ENCODE data around the gene CYP2D6.
"Not testable (repeated sequence)": the region's sequence is repeated elsewhere in the genome, so short reads cannot be mapped to it uniquely, and the experiment has no call there.

The CYP2D6 gene

DNA sequence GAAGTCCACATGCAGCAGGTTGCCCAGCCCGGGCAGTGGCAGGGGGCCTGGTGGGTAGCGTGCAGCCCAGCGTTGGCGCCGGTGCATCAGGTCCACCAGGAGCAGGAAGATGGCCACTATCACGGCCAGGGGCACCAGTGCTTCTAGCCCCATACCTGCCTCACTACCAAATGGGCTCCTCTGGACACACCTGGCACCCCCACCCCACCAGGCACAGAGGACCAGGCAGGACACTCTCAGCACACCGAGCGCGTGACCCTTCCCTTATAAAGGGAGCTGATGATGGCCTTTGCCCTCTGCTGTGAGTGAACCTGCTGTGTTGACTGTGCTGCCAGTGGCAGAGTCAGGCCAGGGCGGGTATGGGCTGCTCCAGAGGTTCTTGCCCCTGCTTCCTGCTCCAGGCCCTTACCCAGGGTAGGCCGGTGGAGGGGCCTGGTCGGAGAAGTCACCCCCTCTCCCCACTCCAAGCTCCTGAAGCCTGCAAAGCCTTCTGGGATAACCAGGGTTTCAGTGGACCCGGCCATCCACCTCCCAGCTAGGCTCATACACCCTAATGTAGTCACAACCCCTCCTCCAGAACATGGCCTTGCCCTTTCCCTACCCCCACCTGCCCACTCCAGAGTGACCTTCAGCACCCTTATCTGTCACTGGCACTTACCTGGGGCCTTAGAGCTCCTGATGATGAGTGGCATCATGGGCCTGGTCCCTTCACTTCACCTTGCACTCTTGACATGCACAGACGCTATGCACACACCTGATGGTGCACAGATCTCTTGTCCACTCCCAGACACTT, at the start of gene CYP2D6:
Gene CYP2D6, minus strand, starts transcription at position 172 of the 793 bp plus-strand sequence. Its CDS starts 19 bp downstream, at position 153.
- 0 out of 3 replicates have a peak, but pooled peaks have one; percentile 8 for ATAC-seq (ENCODE audit: low read depth)
- not testable (repeated sequence) for DNase-seq (ENCODE audit: low spot score)

GRCh38 chr22:42179616-42180015, 49.0 kb upstream of the CYP2D6 start:
- H3K27ac ChIP-seq (ENCODE audit: poor library complexity, severe bottlenecking) = no peak overlapping the region
- no peak overlapping the region for H3K4me3 ChIP-seq (ENCODE audit: severe bottlenecking)
- no peaks in the 10 kb centered on the region for H3K9me3 ChIP-seq (ENCODE audit: severe bottlenecking)
- no peaks in the 10 kb centered on the region for H3K27me3 ChIP-seq (ENCODE audit: insufficient read depth, poor library complexity, severe bottlenecking)
- H3K36me3 ChIP-seq (ENCODE audit: low read depth) = peaks cover 26% of the 10 kb centered on the region
- H3K4me1 ChIP-seq (ENCODE audit: insufficient read depth, poor library complexity, severe bottlenecking) = no peaks in the 10 kb centered on the region
- ATAC-seq (ENCODE audit: low read depth) (no peak), DNase-seq (ENCODE audit: low spot score) (no peak)
- TF ChIP-seq CTCF (IDR thresholded peaks at IDR 0.05; ENCODE audit: poor library complexity, severe bottlenecking) = no peak

More for the DNA sequence above, at the start of gene CYP2D6:
- not testable (repeated sequence) for H3K9me3 ChIP-seq (ENCODE audit: severe bottlenecking); H3K36me3 ChIP-seq (ENCODE audit: low read depth); H3K27ac ChIP-seq (ENCODE audit: poor library complexity, severe bottlenecking); H3K4me3 ChIP-seq (ENCODE audit: severe bottlenecking); H3K27me3 ChIP-seq (ENCODE audit: insufficient read depth, poor library complexity, severe bottlenecking); H3K4me1 ChIP-seq (ENCODE audit: insufficient read depth, poor library complexity, severe bottlenecking)

DNA sequence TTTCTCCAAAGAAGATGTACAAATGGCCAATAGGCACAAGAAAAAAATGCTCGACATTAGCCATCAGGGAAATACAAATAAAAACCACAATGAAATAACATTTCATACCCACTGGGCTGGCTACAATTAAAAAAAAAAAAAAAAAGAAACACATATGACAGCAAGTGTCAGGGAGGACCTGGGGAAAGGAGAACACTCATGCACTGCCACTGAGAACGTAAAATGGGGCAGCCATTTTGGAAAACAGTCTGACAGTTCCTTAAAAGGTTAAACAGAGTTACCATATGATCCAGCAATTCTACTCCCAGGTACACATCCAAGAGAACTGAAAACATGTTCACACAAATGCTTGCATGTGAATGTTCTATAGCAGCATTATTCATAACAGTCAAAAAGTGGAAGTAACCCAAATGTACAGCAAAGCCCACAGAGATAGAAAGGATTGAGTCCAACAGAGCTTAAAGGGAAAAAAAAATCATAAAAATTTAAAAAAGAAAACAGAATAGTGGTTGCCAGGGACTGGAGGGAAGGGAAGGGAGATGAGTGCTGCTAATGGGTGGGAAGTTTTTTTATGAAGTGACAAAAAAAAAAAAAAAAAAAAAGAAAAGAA, 48.4 kb upstream of the CYP2D6 start:
- Histone ChIP-seq H3K27me3 (ENCODE audit: insufficient read depth, poor library complexity, severe bottlenecking) (no peaks in the 10 kb centered on the region), H3K27ac (ENCODE audit: poor library complexity, severe bottlenecking) (no peak overlapping the region), H3K4me3 (ENCODE audit: severe bottlenecking) (no peak overlapping the region), H3K9me3 (ENCODE audit: severe bottlenecking) (no peaks in the 10 kb centered on the region), H3K36me3 (ENCODE audit: low read depth) (peaks cover 22% of the 10 kb centered on the region), H3K4me1 (ENCODE audit: insufficient read depth, poor library complexity, severe bottlenecking) (no peaks in the 10 kb centered on the region)
- no peak for ATAC-seq (ENCODE audit: low read depth)
- TF ChIP-seq CTCF (IDR thresholded peaks at IDR 0.05; ENCODE audit: poor library complexity, severe bottlenecking) = no peak
- no peak for DNase-seq (ENCODE audit: low spot score)

- no peaks in the 10 kb centered on the region for H3K9me3 ChIP-seq (ENCODE audit: severe bottlenecking)
- H3K4me3 ChIP-seq (ENCODE audit: severe bottlenecking) = no peak overlapping the region
- H3K36me3 ChIP-seq (ENCODE audit: low read depth) = peaks cover 22% of the 10 kb centered on the region
- H3K4me1 ChIP-seq (ENCODE audit: insufficient read depth, poor library complexity, severe bottlenecking) = no peaks in the 10 kb centered on the region
- H3K27ac ChIP-seq (ENCODE audit: poor library complexity, severe bottlenecking) = no peak overlapping the region
- TF ChIP-seq CTCF (IDR thresholded peaks at IDR 0.05; ENCODE audit: poor library complexity, severe bottlenecking) = no peak
- H3K27me3 ChIP-seq (ENCODE audit: insufficient read depth, poor library complexity, severe bottlenecking) = no peaks in the 10 kb centered on the region
- DNase-seq (ENCODE audit: low spot score) = no peak
- ATAC-seq (ENCODE audit: low read depth) = no peak
Observed at GRCh38 chr22:42177891-42178336, 47.3 kb upstream of the CYP2D6 start.

DNA sequence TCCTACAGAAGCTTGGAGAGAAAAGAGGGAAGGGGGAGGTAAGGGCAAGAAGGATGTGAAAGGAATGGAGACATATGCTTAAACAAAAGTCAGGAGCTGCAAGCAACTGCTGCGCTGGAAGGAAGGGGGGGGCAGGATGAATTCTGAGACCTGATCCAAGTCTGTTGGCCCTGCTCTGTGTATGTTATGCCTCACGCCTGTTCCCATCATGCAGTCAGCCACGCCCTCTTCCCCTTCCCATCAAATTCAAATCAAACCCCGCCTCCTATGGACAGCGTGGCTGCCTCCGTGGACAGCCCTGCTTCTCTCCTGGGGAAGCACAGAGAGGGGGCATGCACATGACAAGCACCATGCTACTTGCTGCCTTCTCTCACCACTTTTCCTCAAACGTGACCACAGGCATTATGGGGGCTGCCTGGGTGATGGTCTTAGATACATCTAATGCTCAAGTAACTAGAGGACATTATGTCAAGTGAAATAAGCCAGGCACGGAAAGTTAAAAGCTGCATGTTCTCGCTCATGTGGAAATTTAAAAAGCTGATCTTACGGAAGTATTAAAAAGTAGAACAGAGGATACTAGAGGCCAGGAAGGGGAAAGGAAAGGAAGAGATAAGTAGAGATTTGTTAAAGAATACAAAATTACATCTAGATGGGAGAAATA, 45.8 kb upstream of the CYP2D6 start:
- Histone ChIP-seq H3K27ac (ENCODE audit: poor library complexity, severe bottlenecking) (no peak overlapping the region), H3K9me3 (ENCODE audit: severe bottlenecking) (no peaks in the 10 kb centered on the region), H3K4me3 (ENCODE audit: severe bottlenecking) (no peak overlapping the region), H3K36me3 (ENCODE audit: low read depth) (peaks cover 28% of the 10 kb centered on the region), H3K27me3 (ENCODE audit: insufficient read depth, poor library complexity, severe bottlenecking) (no peaks in the 10 kb centered on the region), H3K4me1 (ENCODE audit: insufficient read depth, poor library complexity, severe bottlenecking) (no peaks in the 10 kb centered on the region)
- ATAC-seq (ENCODE audit: low read depth) (no peak), DNase-seq (ENCODE audit: low spot score) (no peak)
- no peak for TF ChIP-seq CTCF (IDR thresholded peaks at IDR 0.05; ENCODE audit: poor library complexity, severe bottlenecking)

Data from RWPE2 (cell line).